Tibial nerve (tissue), 4 donors: ENCODE data around the gene CARMIL1. TPM values are rescaled to one million over a fixed set of nuclear protein-coding genes. Genes with fewer than 3 reads are reported as not detected.

ENCODE experiments used
- DNase-seq, 2 donors: peaks; one replicate each; pipeline ENCODE4 v3.0.0-alpha.2; 2019; ENCODE audit warnings: low spot score in 2 of 2
- H3K27ac ChIP-seq, 4 donors: fragments of 200-600 bp; sonication (generic) in 3 of 4; one replicate each; pipeline ENCODE4 v1.5.1; 2017 to 2019; ENCODE audit warnings: mild to moderate bottlenecking in 1 of 4
- H3K27me3 ChIP-seq, 2 donors: fragments of 200-600 bp; sonication (generic) in 1 of 2; one replicate each; pipeline versions ENCODE4 v1.5.1 to v1.6.0; 2017 to 2019
- H3K36me3 ChIP-seq, 3 donors: fragments of 200-600 bp; sonication (generic); one replicate each; pipeline ENCODE4 v1.5.1; 2018 to 2019
- H3K4me1 ChIP-seq, 4 donors: fragments of 200-600 bp; sonication (generic) in 3 of 4; one replicate each; pipeline ENCODE4 v1.5.1; 2017 to 2019
- H3K4me3 ChIP-seq, 4 donors: fragments of 200-600 bp; sonication (generic) in 3 of 4; one replicate each; pipeline ENCODE4 v1.5.1; 2017 to 2019; ENCODE audit warnings: mild to moderate bottlenecking in 1 of 4, moderate library complexity in 1 of 4
- H3K9me3 ChIP-seq, 4 donors: fragments of 200-600 bp; sonication (generic) in 3 of 4; one replicate each; pipeline ENCODE4 v1.5.1; 2017 to 2019
- EP300 ChIP-seq, 2 donors: sonication (generic); formaldehyde crosslinking; IDR thresholded peaks; one replicate each; pipeline ENCODE4 v1.6.1; 2017; ENCODE audit warnings: antibody characterized with exemption in 2 of 2, mild to moderate bottlenecking in 1 of 2
- POLR2A ChIP-seq, 2 donors: fragments of 450-650 bp; IDR thresholded peaks; one replicate each; pipeline ENCODE4 v1.6.1; 2017; ENCODE audit warnings: antibody characterized with exemption in 2 of 2, mild to moderate bottlenecking in 2 of 2, moderate library complexity in 2 of 2
- WGBS, 2 donors: methylation state at CpG; one replicate each; pipeline ENCODE4 v1.1.5; 2018; 5-methylcytosine and 5-hydroxymethylcytosine counted together
- total RNA-seq, 4 donors: library from RNA; depleted of rRNA; stranded (reverse); fragments of >200 nt; gene quantifications; one replicate each; pipeline ENCODE4 v1.1.0, GENCODE V29; 2016
- TF ChIP-seq, protein P1 (sequence below), 5 experiments: fragments of 200-600 bp in 3 of 5; fragments of 450-650 bp in 2 of 5; sonication (generic) in 3 of 5; IDR thresholded peaks; one replicate each; pipeline ENCODE4 v1.5.1; 2016 to 2019; ENCODE audit warnings: antibody characterized with exemption in 5 of 5, mild to moderate bottlenecking in 3 of 5, moderate library complexity in 2 of 5

The CARMIL1 gene
- total RNA-seq, 4 donors from 2014 or later: 29.1 to 43.5 (median 34.1) TPM

GRCh38 chr6:25384234-25384633 is 105.1 kb downstream of the CARMIL1 start:
- TF ChIP-seq POLR2A (IDR thresholded peaks at IDR 0.05): no peak
- TF ChIP-seq, protein P1, sequence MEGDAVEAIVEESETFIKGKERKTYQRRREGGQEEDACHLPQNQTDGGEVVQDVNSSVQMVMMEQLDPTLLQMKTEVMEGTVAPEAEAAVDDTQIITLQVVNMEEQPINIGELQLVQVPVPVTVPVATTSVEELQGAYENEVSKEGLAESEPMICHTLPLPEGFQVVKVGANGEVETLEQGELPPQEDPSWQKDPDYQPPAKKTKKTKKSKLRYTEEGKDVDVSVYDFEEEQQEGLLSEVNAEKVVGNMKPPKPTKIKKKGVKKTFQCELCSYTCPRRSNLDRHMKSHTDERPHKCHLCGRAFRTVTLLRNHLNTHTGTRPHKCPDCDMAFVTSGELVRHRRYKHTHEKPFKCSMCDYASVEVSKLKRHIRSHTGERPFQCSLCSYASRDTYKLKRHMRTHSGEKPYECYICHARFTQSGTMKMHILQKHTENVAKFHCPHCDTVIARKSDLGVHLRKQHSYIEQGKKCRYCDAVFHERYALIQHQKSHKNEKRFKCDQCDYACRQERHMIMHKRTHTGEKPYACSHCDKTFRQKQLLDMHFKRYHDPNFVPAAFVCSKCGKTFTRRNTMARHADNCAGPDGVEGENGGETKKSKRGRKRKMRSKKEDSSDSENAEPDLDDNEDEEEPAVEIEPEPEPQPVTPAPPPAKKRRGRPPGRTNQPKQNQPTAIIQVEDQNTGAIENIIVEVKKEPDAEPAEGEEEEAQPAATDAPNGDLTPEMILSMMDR (IDR thresholded peaks at IDR 0.05): no peak
- no peak for TF ChIP-seq EP300 (IDR thresholded peaks at IDR 0.05)
- Histone ChIP-seq H3K9me3 (no peaks in the 10 kb centered on the region), H3K27me3 (no peaks in the 10 kb centered on the region), H3K36me3 (no peaks in the 10 kb centered on the region), H3K4me1 (peaks cover 0 to 4% (median 0%) of the 10 kb centered on the region in 4 donors), H3K27ac (no peak overlapping the region), H3K4me3 (no peak overlapping the region)
- WGBS, 2 donors: 87 to 89% methylated on average over 7 of the region's 7 CpGs
- DNase-seq: no peak

- no peak for TF ChIP-seq POLR2A (IDR thresholded peaks at IDR 0.05)
- TF ChIP-seq EP300 (IDR thresholded peaks at IDR 0.05): no peak
- TF ChIP-seq, protein P1 (IDR thresholded peaks at IDR 0.05): no peak
- Histone ChIP-seq H3K4me3 (no peak overlapping the region), H3K9me3 (no peaks in the 10 kb centered on the region), H3K27me3 (no peaks in the 10 kb centered on the region), H3K27ac (no peak overlapping the region), H3K4me1 (peaks cover 0 to 10% (median 0%) of the 10 kb centered on the region in 4 donors), H3K36me3 (no peaks in the 10 kb centered on the region)
- 83% methylated on average over 5 of the region's 5 CpGs for WGBS, 2 donors
- no peak for DNase-seq
These were observed 105.8 kb downstream of the CARMIL1 start for GRCh38 chr6:25384967-25385366.

- TF ChIP-seq, protein P1 (IDR thresholded peaks at IDR 0.05): no peak
- TF ChIP-seq POLR2A (IDR thresholded peaks at IDR 0.05): no peak
- TF ChIP-seq EP300 (IDR thresholded peaks at IDR 0.05): no peak
- Histone ChIP-seq H3K36me3 (no peaks in the 10 kb centered on the region), H3K4me1 (peaks cover 0 to 13% (median 0%) of the 10 kb centered on the region in 4 donors), H3K27me3 (no peaks in the 10 kb centered on the region), H3K27ac (no peak overlapping the region), H3K9me3 (no peaks in the 10 kb centered on the region), H3K4me3 (no peak overlapping the region)
- 45 to 61% methylated on average over 2 of the region's 2 CpGs for WGBS, 2 donors
- no peak for DNase-seq
These were observed 108.3 kb downstream of the CARMIL1 start for GRCh38 chr6:25387483-25387882.

GRCh38 chr6:25387911-25388310 is 108.7 kb downstream of the CARMIL1 start:
- no peaks in the 10 kb centered on the region for H3K27me3 ChIP-seq
- no peaks in the 10 kb centered on the region for H3K36me3 ChIP-seq
- H3K9me3 ChIP-seq: no peaks in the 10 kb centered on the region
- TF ChIP-seq, protein P1 (IDR thresholded peaks at IDR 0.05): no peak
- no peak for TF ChIP-seq POLR2A (IDR thresholded peaks at IDR 0.05)
- no peak for TF ChIP-seq EP300 (IDR thresholded peaks at IDR 0.05)
- no peak overlapping the region for H3K27ac ChIP-seq
- no peak overlapping the region for H3K4me3 ChIP-seq
- 55 to 68% methylated on average over 2 of the region's 2 CpGs for WGBS, 2 donors
- H3K4me1 ChIP-seq: peaks cover 0 to 13% (median 0%) of the 10 kb centered on the region in 4 donors
- DNase-seq: no peak

DNA sequence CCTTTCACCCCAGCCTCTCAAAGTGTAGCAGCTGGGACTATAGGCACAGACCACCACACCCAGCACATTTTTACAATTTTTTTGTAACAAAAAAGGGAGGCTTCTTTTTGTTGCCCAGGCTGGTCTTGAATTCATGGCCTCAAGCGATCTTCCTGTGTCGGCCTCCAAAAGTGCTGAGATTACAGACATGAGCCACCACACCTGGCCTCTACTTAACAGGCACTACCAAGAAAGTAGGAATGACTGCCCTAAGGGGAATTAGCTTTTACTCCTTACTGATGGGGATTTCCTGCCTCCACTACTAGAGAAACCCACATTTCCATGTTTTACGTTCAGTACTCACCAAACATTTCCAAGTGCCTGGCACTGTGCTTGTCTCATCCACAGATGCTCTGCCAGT is 109.6 kb downstream of the CARMIL1 start:
- Histone ChIP-seq H3K4me3 (no peak overlapping the region), H3K27ac (no peak overlapping the region), H3K9me3 (no peaks in the 10 kb centered on the region), H3K27me3 (no peaks in the 10 kb centered on the region), H3K4me1 (peaks cover 0 to 13% (median 0%) of the 10 kb centered on the region in 4 donors), H3K36me3 (no peaks in the 10 kb centered on the region)
- TF ChIP-seq POLR2A (IDR thresholded peaks at IDR 0.05): no peak
- TF ChIP-seq, protein P1 (IDR thresholded peaks at IDR 0.05): no peak
- TF ChIP-seq EP300 (IDR thresholded peaks at IDR 0.05): no peak
- WGBS, 2 donors: 82 to 94% methylated on average over 3 of the region's 3 CpGs
- DNase-seq: no peak
